BE2C (cell line): Measurements from ENCODE around the gene TBX5.

Experiments used
- DNase-seq: peaks from one replicate; pipeline ENCODE4 v3.0.0-alpha.2; 2020
- H3K27me3 ChIP-seq: fragments of 250-450 bp; sonication (Bioruptor Pico); 2 replicates; pipeline ENCODE4 v1.5.1; 2020; ENCODE audit warnings: mild to moderate bottlenecking
- H3K36me3 ChIP-seq: fragments of 250-450 bp; sonication (Bioruptor Pico); 2 replicates; pipeline ENCODE4 v1.5.1; 2020; ENCODE audit warnings: mild to moderate bottlenecking
- H3K4me1 ChIP-seq: fragments of 250-450 bp; sonication (Bioruptor Pico); 2 replicates; pipeline ENCODE4 v1.5.1; 2020
- H3K4me3 ChIP-seq: 2 replicates; pipeline ENCODE4 v1.5.1; 2011; ENCODE audit warnings: low read depth, low read length
- H3K9me3 ChIP-seq: fragments of 250-450 bp; sonication (Bioruptor Pico); 2 replicates; pipeline ENCODE4 v1.5.1; 2020
- TF ChIP-seq, protein P1 (sequence below): IDR thresholded peaks from 2 replicates; pipeline ENCODE4 v1.5.1; 2012; ENCODE audit warnings: mild to moderate bottlenecking, low read depth, low read length

Gene TBX5

DNA sequence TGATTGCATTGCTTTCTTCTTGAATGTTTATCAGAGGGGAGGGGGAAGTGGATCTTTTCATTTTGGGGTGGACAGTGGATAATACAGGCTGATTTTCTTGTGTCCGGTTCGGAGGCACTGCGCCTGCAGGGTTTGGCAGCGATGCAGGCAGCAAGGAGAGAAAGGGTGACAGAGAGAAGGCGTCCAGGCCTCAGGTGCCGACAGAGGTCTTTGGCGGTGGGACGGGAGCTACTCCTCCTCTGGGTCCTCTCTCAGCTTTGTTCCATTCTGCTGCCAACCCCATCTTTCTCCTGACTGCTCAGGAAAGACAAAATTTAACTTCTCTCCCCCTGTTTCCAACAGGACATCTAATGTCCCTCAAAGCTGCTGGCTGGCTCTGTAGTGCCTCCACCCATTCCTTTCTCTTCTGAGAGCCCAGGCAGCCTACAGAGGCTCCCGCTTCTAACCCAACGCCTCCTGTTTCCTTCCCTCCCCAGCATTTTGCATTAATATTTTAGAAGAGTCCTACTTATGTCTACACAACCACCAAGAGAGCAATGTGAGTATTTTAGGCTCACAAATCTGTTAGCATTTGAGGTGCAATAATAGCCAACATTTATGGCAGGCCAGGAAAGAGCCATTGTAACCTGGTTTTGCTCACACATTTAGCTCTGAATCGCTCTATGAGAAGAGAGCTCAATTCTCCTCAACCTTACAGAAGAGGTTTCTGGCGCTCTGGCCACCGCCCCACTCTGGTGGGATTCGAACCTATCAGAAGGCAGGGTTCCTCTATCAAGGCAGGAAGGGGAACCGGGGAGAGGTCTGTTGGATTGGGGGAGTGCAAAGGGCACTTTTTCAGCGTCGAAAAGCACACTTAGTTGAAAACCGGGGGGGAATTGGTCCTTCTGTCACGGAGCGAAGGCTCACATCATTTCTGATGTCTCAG, 7.1 kb upstream of the TBX5 start:
- H3K4me1 ChIP-seq: no peaks in the 10 kb centered on the region
- H3K36me3 ChIP-seq: no peaks in the 10 kb centered on the region
- H3K27me3 ChIP-seq: peaks cover 96% of the 10 kb centered on the region
- no peak for DNase-seq
- TF ChIP-seq, protein P1, sequence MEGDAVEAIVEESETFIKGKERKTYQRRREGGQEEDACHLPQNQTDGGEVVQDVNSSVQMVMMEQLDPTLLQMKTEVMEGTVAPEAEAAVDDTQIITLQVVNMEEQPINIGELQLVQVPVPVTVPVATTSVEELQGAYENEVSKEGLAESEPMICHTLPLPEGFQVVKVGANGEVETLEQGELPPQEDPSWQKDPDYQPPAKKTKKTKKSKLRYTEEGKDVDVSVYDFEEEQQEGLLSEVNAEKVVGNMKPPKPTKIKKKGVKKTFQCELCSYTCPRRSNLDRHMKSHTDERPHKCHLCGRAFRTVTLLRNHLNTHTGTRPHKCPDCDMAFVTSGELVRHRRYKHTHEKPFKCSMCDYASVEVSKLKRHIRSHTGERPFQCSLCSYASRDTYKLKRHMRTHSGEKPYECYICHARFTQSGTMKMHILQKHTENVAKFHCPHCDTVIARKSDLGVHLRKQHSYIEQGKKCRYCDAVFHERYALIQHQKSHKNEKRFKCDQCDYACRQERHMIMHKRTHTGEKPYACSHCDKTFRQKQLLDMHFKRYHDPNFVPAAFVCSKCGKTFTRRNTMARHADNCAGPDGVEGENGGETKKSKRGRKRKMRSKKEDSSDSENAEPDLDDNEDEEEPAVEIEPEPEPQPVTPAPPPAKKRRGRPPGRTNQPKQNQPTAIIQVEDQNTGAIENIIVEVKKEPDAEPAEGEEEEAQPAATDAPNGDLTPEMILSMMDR: no peak
- H3K9me3 ChIP-seq: no peaks in the 10 kb centered on the region
- no peak overlapping the region for H3K4me3 ChIP-seq

DNA sequence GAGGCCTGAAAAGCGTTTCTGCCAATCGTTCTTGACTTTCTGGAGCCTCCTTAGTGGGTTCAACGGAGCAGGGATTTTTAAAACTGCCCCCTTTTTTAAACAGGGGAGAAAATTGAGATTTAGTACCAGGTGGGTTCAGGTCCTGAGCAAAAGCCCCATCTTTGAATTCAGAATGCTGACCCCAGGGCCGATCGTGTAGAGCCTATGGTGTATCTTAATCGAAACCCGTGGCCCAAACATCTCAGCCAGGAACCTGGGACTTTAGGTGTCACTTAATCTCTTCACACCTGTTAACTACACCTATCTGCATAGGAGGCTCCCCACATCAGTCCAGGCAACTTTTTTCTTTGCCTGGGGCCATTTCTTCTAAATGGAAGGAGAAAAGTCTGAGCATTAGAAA, 6.4 kb upstream of the TBX5 start:
- Histone ChIP-seq H3K27me3 (peaks cover 97% of the 10 kb centered on the region), H3K9me3 (no peaks in the 10 kb centered on the region), H3K36me3 (no peaks in the 10 kb centered on the region)

DNA sequence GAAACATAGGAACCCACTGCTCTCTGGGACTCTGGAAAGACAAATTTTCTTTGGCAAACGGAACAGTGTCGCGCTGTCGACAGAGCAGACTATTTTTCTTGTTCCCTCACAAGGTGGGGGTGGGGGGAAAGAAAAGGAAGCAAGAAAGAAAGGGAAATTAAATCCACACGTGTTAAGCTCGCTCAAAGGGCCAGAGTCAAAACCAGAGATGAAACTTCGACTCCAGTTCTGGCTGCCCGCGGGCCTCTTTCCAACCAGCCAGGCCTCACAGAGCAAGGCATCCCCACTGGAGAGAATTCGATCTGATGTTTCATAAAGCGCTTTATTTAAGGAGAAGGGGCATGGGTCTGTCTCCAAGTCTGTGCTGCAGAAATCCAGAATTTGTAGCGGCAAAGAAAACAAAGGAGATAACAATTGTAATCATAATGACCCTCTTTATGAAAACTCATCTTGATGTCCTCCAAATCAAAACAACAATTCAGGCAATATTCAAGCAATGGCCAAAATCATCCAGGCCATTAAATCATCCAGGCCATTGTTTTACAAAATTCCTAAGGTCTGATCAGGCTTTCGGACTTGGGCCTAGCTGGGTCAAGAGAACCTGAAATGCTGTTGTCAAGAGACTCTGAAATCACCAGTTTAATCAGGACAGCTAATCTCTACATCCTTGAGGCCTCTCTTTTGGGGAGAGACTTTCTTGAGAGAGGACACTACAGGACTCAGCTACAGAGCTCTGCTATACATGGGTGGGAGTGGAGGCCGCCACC, 5.3 kb upstream of the TBX5 start:
- peaks cover 100% of the 10 kb centered on the region for H3K27me3 ChIP-seq
- DNase-seq: no peak

More for the DNA sequence above, 6.4 kb upstream of the TBX5 start:
- no peak for DNase-seq
- TF ChIP-seq, protein P1: no peak
- Histone ChIP-seq H3K4me1 (no peaks in the 10 kb centered on the region), H3K4me3 (no peak overlapping the region)

DNA sequence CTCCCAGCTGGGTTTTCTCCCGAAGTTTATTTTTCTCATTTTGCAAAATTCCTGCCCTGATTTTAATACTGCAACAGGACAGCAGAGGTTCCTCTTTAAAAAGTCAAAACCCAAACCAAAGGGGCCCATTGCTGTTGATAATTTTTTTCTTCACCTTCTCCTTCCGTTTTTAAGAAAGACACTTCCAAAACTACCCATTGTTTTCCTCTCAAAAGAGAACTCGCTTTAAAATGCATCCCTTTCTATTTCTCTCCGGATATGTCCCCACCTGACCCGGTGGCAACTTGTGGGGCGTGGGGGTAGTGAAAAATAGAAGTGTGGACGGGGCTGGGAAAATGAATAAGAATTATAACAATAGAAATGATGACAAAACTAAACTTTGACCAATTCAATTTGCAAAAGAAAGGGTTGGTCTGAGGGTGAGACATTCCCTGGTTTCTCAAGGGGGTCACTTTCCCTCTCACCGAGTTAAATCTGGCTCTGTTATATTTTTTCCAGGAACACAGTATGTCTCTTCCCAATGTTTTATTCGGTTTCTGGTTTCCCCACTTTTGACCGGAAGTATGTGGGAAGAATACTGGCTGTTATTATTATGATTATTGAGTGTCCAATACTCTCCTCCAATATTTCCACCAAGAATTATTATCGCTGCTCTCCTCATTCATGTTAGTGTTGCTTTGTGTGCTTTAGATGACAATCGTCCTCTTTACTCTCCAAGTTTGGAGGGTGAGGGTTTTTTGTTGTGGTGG, 4.1 kb upstream of the TBX5 start:
- peaks cover 98% of the 10 kb centered on the region for H3K27me3 ChIP-seq
- TF ChIP-seq, protein P1: no peak

More for the DNA sequence above, 5.3 kb upstream of the TBX5 start:
- Histone ChIP-seq H3K4me1 (no peaks in the 10 kb centered on the region), H3K4me3 (no peak overlapping the region), H3K9me3 (no peaks in the 10 kb centered on the region), H3K36me3 (no peaks in the 10 kb centered on the region)
- TF ChIP-seq, protein P1: no peak

DNA sequence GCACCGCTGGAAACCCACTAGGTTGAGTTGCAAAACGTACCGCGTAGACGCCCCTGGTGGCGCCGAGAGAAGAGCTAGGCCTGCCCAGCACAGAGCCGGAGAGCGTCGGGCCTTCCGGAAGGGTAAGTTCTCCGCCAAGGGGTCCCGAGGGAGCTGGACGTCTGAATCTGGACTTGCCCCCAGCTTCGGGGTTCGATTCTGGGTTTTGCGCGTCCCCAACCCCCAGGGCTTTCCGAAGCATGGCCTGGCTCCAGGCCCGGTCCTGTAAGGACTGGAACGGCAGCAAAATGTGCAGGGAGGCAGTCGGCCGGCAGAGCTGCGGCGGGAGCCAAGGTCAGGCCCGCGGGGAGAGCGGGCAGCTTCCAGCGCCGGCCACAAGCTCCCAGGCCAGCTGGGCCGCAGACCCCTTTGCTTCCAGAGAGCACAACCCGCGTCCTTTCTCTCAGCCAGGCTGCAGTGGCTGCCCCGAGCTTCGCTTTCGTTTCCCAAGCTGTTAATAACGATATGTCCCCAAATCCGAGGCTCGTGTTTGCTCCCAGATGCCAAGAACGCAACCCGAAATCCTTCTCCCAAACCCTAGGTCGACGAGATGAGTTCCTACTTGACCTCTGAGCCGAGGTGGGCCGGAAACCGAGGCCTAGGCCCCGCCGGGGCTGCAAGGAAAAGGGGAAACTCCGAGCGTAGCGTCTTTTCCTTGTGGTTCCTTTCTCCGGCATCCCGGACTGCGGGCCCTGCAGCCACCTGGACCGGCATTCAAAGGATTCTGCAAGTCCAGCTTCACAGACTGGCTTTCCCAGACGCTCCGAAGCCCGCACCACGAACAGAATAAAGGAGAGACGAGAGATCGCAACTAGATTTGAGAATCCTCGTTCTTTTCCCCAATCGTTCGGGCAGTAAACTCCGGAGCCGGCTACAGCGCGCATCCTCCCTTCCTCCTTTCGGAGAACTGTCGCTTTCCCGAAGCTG, 3.2 kb upstream of the TBX5 start:
- Histone ChIP-seq H3K36me3 (no peaks in the 10 kb centered on the region), H3K4me1 (no peaks in the 10 kb centered on the region), H3K9me3 (no peaks in the 10 kb centered on the region), H3K27me3 (peaks cover 98% of the 10 kb centered on the region), H3K4me3 (no peak overlapping the region)
- DNase-seq: no peak
- TF ChIP-seq, protein P1: no peak

More for the DNA sequence above, 4.1 kb upstream of the TBX5 start:
- no peaks in the 10 kb centered on the region for H3K4me1 ChIP-seq
- H3K4me3 ChIP-seq: no peak overlapping the region
- no peaks in the 10 kb centered on the region for H3K36me3 ChIP-seq
- DNase-seq: no peak
- no peaks in the 10 kb centered on the region for H3K9me3 ChIP-seq
